COLO829 (cell line): Measurements from ENCODE around the gene NPHP3.

Experiments used
- DNase-seq: peaks from one replicate; pipeline ENCODE4 v3.0.0; 2012; ENCODE audit warnings: low spot score

Gene NPHP3

DNA sequence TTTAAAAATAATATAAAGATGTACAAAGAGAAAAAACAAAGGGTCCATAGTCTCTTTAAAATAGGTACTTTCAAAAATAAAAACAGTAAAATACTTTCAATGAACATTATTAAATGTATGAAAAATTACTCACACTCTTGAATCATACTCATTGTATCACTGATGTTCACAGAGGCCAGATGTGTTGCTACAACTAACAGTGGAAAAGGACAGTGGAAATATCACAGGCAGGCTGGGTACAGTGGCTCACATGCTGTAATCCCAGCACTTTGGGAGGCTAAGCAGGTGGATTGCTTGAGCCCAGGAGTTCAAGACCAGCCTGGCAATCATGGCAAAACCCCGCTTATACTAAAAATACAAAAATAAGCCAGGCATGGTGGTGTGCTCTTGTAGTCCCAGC, 26.8 kb downstream of the NPHP3 start:
- no peak for DNase-seq

DNA sequence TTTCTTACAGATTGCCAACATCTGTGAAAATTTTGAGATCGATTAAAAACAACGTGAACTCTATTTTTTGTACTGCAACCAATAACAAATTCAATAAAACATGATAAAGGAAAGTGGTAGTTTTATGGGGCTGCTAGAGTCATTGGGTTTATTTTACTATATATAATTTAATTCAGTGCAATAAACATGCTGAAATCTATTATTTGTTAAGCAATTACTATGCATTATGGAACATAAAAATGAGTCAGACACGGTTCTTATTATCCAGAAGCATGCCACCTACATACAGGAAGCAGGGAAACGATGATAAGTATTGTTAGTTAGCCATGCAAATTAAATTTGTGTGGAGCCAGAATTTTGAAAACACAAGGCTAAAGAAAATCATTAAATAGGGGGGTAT, 27.2 kb downstream of the NPHP3 start:
- DNase-seq: no peak

DNA sequence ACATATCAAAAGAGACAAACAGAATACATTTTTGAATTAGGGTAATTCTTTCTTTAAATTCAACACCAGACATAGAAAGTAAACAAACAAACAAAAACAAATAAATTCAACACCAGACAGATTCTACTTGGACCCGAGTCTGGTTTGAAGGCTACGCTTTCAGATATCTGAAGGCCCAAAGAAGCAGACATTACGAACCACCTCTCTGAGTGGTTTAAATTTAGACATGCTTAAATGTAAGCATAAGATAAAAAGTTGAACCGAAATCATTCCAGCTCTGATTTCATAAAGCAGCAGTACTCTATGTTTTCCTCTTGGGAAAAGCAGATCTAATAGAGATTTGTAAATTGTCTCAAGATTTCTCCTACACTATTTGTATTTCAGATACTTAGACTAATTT, 32.2 kb downstream of the NPHP3 start:
- DNase-seq: no peak

DNA sequence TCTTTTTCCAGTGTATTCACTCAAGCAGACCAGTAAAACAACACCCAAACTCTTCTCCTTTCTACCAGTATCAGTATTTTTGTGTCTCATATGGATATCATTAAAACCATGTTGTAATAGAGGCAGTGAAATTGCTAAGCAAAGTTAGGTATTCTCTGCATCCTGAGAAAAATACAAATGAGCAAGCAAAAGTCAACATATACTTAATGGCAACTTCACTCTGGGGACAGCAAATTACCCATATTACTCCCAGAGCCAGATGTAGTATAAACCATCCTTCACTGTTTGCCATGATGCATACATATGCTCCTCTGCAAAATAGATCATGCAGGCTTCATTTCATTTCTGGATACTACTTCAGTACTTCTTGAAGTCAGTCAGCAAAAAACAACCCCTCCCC, 40.0 kb downstream of the NPHP3 start:
- no peak for DNase-seq

DNA sequence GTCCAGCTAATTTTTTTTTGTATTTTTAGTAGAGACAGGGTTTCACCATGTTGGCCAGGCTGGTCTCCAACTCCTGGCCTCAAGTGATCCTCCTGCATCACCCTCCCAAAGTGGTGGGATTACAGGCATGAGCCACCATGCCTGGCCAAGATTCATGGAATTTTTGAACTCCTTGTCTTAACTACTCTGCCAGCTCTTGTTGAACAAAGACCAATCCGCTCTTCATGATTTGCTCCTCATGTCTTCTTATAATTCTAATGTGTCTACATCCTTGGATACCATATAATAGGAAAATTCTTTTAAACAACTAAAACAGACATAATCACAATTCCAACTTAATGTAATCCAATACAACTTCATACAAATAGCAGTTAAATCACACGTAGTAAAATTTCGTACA, 40.8 kb downstream of the NPHP3 start:
- DNase-seq: no peak

DNA sequence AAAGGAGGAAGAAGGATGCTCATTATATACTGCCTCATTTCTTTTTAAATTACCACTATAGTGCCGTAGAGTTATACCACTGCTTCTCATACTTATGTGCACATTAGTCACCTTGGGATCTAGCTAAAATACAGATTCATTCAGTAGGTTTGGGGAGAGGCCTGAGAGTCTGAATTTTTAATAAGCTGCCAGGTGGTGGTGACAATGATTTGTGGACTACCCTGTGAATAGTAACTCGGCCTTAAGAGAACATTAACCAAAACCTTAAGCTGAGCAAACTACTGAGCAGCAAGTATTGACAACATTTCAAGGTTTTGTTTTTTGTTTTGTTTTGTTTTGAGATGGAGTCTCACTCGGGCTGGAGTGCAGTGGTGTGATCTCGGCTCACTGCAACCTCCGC, 42.3 kb downstream of the NPHP3 start:
- no peak for DNase-seq

DNA sequence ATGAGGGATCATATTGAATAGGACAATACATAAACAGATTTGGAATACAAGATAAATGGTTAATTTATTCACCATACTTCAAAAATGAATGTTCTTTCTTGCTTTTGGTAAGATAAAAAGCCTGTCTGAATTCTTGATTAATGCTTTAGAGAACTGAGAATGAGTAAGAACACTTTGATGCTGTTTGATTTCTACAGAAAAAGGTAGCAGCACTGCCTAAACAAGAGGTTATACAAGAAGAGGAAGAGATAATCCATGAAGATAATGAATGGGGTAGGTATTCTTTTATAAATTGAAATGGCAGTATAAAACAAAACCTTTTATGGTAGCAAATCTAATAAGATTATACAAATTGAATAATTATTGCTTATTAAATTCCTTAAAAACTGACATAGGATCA, 46.8 kb downstream of the NPHP3 start:
- no peak for DNase-seq

DNA sequence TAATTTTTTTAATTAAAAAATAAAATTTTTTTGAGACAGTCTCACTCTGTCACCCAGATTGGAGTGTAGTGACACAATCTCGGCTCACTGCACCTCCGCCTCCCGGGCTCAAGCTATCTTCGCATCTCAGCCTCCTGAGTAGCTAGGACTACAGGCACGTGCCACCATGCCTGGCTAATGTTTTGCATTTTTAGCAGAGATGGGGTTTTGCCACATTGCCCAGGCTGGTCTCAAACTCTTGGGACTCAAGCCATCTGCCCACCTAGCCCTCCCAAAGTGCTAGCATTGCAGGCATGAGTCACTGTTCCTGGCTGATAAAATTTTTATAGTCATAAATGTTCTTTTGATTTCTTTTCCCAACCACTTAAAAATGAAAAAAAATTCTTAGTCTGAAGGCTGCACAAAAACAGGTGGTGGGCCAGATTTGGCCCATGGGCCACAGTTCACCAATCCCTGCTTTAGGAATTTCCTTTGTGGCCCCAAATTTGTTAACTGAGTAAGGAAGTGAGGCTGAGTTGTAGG, 52.9 kb downstream of the NPHP3 start:
- DNase-seq: no peak

DNA sequence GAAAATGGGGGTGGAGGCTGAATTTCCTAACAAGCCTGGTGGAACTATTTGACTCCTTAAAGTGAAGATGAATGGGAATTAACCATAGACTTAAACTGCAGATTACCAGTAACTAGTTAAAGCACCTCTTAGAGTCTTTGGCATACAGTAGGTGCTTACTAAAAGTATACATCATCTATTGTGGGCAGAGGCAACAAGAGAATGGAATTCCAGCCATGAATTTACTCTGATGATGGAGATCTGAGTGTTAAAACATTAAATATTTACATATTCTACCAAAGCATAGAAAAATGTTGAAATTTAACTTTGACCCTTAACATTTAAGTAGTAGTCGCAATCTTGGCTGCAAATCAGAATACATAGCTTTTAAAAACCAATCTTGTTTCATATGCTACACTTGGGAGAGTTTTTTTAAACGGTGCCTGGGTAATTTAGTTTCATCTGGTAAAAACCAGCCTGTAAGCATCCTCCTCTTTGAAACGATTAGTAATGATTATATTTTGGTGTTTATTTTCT, 56.9 kb downstream of the NPHP3 start:
- no peak for DNase-seq

DNA sequence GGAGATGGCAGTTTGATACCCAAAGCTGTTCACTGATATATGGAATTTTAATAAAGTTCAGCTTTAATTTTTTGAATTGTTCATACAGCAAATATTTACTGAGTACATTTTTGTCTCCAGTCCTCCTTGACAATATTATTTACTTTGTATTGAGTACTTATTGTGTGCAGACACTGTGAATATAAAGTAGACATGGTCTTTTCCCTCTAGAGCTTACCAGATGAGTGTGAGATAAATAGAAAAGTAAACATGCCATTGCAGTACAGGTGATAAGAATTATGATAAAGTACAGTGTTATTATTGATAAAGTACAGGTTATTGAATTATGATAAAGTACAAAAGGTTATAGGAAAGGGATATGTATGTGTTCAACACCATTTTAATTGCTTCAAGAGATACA, 60.0 kb downstream of the NPHP3 start:
- no peak for DNase-seq

DNA sequence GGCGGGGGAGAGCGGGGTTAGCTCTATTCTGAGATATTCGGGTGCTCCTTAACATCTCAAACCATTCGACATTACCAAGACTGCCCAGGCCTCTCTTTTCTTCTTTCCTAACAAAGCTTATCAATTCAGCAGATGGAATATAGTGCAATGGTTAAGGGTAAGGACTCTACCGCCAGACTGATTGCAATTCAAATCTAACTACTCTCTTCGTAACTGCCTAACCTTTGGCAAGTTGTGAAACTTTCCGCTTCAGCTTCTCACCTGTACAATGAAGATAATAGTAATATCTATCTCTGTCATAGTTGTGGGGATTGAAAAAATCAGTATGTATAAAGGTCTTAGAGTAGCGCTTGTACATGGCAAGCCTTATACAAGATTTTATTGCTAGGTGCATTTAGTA, 61.1 kb downstream of the NPHP3 start:
- no peak for DNase-seq

DNA sequence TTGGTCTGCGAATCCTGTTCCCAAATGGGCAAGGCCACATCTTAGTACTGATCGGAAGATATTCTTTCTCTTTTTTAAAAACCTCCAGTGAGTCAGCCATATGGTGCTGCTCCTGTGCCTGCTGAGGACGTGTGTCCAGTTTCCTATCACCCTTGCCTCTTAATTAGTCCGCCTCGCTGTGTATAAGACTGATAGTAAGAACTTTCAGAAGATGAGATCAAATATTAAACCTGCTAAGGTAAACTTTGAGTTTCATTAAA, 61.5 kb downstream of the NPHP3 start:
- DNase-seq: peak; percentile 23

DNA sequence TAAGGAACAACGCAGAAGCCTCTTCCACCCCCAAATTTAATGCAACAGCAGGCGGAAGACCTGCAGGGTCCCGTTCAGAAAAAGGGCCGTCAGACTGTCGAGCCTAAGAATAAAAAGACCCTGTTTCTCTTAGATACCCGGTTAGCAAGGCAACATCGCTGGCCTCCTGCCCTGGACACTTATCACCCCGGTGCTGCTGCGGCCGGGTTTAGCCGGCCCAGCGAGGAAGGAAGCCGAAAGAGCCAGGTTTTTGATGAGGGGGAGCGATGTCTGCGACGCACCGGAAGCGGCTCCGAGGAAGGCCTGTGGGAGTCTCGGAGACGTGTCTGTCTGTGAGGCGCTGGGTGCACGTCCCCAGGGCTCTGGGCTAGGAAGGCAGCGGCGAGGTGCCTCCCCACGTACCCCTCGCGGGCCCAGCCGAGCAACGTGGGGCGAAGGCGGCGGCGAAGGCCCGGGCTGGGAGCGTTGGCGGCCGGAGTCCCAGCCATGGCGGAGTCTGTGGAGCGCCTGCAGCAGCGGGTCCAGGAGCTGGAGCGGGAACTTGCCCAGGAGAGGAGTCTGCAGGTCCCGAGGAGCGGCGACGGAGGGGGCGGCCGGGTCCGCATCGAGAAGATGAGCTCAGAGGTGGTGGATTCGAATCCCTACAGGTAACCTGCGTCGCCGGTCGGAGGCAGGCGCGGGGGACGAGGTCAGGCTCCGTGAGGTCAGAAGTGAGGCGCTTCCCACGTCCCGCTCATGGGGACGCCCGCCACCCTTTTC, 62.0 kb downstream of the NPHP3 start, which contains the start of gene UBA5:
Gene UBA5 (plus strand): TSS at position 278 of the 759 bp plus-strand sequence. CDS start 209 bp downstream, at position 487.
- DNase-seq: peak; percentile 81

DNA sequence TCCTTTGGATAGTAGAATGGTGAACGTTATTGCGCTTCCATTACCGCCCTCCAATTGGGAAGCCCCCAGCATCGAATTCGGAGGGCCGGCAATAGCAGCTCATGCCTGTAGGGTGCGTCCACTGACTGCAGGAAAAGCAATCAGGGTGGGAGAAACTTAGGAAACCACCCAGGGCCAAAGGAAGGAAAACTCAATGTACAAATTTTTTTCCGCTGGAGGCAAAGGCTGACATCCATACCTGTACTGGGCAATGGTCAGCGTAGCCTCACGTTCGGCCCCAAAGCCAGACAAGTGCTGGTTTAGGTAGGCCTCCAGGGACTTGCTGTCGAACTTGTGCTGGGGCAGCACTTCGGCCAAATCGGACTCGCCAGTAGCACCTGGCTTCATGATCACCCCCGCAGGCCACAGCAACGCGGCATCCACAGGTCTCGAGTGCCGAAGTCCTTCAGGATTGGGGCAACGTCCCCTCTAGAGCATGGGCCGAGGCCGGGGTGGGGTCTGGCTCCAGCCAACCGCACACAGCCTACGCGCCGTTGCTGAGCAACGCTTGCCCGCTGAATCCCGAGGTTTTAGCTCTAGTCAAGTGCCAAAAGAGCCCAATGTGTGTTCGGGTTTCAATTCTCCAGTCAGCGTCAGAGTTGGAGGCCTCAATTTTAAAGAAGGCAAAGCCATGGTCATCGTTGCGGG, 62.7 kb downstream of the NPHP3 start, which contains the start of gene ACAD11:
Gene ACAD11 (minus strand): TSS at position 445 of the 687 bp plus-strand sequence. CDS start 58 bp downstream, at position 387.
- peak; percentile 78 for DNase-seq

DNA sequence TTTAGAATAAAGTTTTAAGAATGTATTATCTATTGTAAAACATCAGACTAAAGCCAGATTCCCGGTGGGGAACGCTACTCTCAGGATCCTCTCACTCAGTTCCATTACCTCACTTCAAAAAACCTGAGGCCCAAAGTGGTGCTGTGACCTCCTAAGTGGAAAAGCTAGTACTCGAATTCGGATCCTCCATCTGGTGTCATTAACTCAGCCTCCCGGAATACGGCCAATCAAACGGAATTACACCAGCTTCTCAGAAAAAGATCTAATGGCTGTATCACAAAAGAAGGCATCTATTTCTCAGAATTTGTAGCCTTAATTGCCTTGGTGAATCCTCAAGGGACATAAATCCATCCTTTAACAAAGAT, 63.2 kb downstream of the NPHP3 start:
- DNase-seq: no peak

DNA sequence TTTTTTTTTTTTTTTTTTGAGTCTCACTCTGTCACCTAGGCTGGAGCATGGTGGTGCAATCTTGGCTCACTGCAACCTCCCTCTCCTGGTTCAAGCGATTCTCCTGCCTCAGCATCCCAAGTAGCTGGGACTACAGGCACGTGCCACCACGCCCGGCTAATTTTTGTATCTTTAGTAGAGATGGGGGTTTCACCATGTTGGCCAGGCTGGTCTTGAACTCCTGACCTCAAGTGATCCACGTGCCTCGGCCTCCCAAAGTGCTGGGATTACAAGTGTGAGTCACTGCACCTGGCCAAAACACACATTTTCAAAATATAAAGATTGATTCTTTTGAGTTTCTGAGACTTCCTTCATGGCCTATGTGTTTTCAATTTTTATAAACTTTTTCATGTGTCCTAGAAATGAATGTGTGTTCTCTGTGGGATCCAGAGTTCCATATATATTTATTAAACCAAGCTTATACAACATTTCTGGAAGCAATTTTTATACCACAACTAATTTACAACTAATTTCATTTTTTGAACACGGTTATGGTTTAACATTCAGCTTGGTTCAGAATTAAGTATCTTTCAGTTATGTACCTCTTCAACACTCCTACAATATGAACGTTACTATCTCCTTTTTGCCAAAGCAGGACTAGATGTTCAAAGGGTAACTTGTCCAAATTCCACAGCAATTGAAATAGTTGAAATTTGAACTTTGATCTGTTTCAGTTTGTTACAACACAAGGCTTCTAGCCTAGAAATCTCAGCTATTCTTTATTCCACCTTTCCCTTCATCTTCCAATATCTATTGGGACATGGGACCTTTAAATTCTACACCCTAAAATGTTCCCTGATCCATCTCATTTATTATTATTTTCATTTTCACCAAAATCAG, 64.1 kb downstream of the NPHP3 start:
- DNase-seq: no peak

DNA sequence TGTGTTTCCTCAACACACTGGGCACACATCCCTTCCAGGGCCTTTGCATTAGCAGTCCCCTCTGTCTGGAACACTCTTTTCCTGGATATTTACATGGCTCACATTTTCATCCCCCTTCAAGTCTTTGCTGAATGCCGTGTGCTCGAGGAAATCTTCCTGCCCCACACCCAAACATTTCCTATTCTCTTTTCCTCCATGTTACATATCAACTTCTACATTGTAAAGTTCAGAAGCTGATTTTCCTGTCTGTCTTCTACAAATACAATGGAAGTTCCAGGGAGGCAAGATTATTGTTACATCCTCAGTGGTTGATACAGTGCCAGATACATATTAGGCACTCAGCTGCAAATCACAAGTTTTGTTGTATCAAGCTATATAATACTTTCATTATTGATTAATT, 66.7 kb downstream of the NPHP3 start:
- no peak for DNase-seq

DNA sequence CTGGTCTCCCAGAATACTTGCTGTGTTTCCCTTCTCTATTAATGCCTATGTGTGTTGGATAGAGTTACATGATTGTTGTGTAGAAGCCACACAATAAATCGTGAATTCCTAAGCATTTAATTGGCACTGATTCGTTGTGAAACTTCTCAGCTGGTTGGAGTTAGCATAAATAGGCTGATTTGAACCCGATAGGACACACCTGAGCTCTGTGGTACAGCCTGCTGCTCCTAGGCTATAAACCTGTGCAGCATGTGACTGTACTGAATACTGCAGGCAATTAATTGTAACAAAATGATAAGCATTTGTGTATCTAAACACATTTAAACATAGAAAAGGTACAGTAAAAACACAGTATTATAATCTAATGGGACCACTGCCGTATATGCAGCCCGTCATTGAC, 67.5 kb downstream of the NPHP3 start:
- DNase-seq: no peak

DNA sequence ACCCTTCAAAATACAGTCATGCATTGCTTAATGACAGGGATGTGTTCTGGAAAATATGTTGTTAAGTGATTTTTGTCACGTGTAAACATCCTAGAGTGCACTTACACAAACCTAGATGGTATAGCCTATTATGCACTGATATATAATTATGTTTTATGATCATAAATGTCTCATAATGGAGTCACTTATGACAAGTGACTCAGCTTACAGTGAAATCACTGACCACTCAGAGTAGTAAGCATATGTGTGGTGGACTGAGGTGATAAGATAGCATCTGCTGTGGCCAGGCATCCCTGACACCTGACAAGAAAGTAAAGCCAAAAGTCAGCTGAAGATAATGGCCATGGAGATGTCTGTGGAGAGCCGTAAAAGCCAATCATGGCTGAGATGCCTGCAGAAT, 68.0 kb downstream of the NPHP3 start:
- no peak for DNase-seq

DNA sequence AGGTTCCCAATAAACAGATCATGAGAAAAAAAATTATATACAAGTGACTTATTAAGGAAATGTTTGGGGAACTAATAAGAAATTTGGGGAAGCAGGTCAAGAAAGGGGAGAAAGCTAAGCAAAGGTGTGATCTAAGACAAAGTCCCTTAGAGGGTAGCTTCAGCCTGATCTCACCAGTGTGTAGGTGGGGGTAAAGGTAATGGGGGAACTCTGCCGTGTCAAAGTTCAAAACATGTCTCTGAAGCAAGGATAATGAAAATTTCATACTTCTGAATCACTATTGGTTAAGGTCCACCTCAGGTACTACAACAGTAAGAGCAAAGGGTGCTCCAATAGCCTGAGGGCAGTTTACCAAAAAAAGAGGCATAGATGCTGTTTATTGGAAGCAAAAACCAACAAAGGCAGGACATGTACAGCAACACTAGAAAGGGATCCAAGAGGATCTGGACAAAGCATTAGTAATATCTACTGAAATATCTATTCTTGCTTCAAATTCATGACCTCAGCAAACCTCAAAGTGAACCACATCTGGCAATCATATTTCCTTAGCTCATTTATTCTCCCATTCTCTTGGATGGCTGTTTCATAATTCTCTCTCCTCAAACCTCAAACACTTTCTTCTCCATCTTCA, 69.5 kb downstream of the NPHP3 start:
- DNase-seq: no peak

DNA sequence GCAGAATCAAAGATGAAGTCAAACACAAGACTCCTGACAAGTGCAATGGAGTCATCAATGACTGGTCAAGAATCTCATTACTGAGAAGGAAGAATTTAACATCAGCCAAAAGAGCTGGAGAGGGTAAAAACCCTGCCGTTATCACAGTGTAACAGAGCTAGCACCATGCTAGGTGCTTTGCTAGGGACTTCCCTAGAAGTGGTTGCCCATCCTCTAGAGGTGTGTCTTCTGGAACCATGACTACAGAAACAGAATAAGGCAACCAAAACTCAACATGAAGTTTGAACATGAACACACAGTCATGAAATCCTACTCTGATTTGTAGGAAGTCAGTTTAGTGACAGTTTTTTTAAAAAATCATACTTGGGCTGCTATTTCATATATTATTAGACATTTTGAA, 72.1 kb downstream of the NPHP3 start:
- DNase-seq: no peak

DNA sequence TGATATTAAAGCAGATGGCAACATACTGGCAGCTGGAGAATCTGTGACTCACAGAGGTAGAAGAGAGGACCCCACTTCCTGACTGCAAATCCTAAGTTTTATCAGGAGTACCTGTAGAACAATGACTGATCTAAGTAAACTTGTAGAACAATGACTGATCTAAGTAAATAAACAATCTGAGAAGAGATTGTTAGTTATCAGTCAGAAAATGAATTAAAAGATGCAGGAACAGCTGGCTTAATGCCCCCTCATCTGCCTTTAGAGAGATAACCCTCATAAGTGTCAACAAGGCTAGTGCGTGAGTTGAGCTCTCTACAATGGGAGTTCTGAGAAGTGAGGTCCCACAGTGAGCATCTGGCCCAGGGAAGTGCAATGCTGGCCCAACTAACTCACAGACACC, 77.2 kb downstream of the NPHP3 start:
- no peak for DNase-seq
